Measurements from ENCODE around the gene RRH.

Gene RRH

DNA sequence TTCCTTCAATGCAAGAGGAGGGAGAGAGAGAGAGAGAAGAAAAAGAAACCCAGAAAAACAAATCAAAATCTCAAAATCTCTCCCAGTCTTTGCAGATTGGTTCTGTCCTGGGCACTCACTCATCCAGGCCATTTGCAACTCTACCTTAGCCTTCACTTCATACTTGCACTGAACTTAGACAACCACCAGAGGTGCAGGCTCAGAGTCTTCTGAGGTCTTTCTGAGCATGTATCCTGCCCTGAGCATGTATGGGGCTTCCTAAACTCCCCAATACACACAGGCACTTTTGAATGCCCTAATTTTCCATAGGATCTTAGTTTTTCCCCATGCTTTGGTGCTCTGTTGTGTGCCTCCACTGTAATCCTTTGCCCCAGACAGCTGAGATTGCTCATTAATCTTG is 28.9 kb upstream of the RRH start:
- TF ChIP-seq, protein P1, sequence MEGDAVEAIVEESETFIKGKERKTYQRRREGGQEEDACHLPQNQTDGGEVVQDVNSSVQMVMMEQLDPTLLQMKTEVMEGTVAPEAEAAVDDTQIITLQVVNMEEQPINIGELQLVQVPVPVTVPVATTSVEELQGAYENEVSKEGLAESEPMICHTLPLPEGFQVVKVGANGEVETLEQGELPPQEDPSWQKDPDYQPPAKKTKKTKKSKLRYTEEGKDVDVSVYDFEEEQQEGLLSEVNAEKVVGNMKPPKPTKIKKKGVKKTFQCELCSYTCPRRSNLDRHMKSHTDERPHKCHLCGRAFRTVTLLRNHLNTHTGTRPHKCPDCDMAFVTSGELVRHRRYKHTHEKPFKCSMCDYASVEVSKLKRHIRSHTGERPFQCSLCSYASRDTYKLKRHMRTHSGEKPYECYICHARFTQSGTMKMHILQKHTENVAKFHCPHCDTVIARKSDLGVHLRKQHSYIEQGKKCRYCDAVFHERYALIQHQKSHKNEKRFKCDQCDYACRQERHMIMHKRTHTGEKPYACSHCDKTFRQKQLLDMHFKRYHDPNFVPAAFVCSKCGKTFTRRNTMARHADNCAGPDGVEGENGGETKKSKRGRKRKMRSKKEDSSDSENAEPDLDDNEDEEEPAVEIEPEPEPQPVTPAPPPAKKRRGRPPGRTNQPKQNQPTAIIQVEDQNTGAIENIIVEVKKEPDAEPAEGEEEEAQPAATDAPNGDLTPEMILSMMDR (IDR thresholded peaks at IDR 0.05): no peak
- no peaks in the 10 kb centered on the region for H3K27me3 ChIP-seq (ENCODE audit: control insufficient read depth, insufficient read depth, low read length)
- no peak overlapping the region for H3K4me2 ChIP-seq (ENCODE audit: low read length)
- no peaks in the 10 kb centered on the region for H3K9me3 ChIP-seq (ENCODE audit: control insufficient read depth, low read length)
- no peaks in the 10 kb centered on the region for H3K4me1 ChIP-seq
- no peak overlapping the region for H3K4me3 ChIP-seq (ENCODE audit: low read depth, low read length)
- H3K79me2 ChIP-seq: no peaks in the 10 kb centered on the region
- H3K9ac ChIP-seq: no peak overlapping the region
- no peak overlapping the region for H3K27ac ChIP-seq
- no peak overlapping the region for H2AFZ ChIP-seq
- no peaks in the 10 kb centered on the region for H3K36me3 ChIP-seq (ENCODE audit: control insufficient read depth, insufficient read depth, low read length)

DNA sequence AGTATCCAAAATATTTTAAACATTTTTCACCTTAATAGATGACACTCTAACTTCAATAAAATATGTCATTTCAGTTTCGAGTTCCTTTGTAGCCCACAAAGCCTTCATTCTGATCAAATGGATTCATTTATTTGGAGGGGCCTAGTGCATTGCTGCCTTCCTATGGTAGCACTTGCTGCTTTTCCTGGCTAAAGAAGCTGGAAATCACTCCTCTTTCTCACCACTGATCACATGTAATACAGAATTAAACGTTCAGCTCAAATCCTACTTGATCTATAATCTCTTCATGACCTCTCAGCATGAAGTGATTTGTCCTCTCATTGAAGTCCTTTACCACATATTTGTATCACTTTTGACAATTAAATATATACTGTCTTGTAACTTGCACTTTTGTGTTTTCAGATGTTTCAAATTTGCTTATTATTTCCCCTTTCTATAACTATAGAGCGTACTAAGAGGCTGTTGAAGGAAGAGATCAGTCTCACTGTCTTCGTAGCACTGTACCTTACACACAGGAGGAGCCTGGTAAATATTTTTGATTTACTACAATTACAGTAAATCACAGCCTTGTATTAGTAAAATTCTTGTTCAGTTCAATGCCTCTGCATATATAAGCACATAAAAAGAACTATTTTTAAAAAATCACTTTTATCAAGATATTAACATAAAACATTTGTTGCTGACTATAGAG is 26.5 kb upstream of the RRH start:
- Histone ChIP-seq H3K27ac (peak overlapping the region; percentile 29), H3K79me2 (no peaks in the 10 kb centered on the region), H3K4me1 (no peaks in the 10 kb centered on the region), H3K4me2 (ENCODE audit: low read length) (no peak overlapping the region), H3K36me3 (ENCODE audit: control insufficient read depth, insufficient read depth, low read length) (no peaks in the 10 kb centered on the region), H3K4me3 (ENCODE audit: low read depth, low read length) (peak overlapping the region; percentile 7), H3K27me3 (ENCODE audit: control insufficient read depth, insufficient read depth, low read length) (no peaks in the 10 kb centered on the region), H3K9me3 (ENCODE audit: control insufficient read depth, low read length) (no peaks in the 10 kb centered on the region), H2AFZ (no peak overlapping the region), H3K9ac (no peak overlapping the region)
- TF ChIP-seq, protein P1 (IDR thresholded peaks at IDR 0.05): no peak

DNA sequence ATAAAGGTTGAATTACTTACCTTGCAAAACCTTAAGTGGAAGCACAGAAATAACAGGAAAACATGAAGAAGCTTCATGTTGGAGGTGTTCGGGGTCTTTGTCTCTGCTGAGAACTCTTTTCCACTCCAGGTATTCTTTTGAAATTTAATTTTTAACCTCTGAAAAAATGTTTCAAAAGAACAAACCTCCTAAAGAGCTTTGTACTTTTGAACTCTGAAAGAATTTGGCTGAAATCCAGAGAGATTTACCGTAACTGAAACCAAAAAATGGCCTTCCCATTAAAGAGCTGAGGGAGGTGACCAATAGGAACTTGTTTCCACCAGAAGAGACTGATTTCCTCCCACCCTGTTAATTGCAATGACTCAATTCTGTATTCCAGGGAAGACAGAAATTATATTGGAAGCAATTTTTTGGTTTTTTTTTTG is 25.9 kb upstream of the RRH start, which contains the start of gene CFI:
Gene CFI, minus strand, starts transcription at position 105 of the 425 bp plus-strand sequence. Its CDS starts 28 bp downstream, at position 77.
- no peaks in the 10 kb centered on the region for H3K9me3 ChIP-seq (ENCODE audit: control insufficient read depth, low read length)
- TF ChIP-seq, protein P1 (IDR thresholded peaks at IDR 0.05): no peak
- H2AFZ ChIP-seq: no peak within 1 kb of the TSS
- H3K9ac ChIP-seq: no peak within 1 kb of the TSS
- peak within 1 kb of the TSS; percentile 29 for H3K27ac ChIP-seq
- no peak within 1 kb of the TSS for H3K4me2 ChIP-seq (ENCODE audit: low read length)
- no peaks in the 10 kb centered on the region for H3K27me3 ChIP-seq (ENCODE audit: control insufficient read depth, insufficient read depth, low read length)
- H3K4me1 ChIP-seq: no peaks in the 10 kb centered on the region
- no peaks in the 10 kb centered on the region for H3K36me3 ChIP-seq (ENCODE audit: control insufficient read depth, insufficient read depth, low read length)
- H3K4me3 ChIP-seq (ENCODE audit: low read depth, low read length): peak within 1 kb of the TSS; percentile 7
- H3K79me2 ChIP-seq: no peaks in the 10 kb centered on the region

DNA sequence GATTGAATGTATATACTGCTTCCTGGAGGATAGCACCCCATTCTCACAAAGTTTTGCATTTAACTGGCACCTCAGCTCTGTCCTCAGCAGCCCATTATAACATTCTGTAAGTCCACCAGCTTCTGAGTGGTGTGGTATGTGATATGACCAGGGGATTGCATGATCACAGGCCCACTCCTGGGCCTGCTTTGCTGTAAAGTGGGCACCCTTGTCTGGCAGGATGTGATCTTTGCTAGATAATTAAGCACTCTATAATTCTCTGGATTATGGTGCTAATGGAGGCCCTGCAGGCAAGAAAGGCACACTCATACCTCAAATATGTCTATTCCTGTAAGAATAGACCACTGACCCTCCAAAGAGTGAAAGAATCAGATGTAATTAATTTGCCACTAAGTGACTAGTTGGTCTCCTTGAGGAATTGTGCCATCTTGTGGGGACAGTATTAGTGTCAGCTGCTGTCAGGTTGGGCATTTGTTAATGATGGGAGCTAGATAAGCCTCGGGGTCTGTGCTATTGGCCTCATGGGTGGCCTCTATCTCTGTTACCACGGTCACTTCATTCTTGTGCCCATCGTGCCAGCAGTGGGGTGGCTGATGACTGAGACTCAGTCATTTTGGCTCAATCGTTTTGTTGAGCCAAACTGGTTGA is 23.7 kb upstream of the RRH start:
- H3K4me2 ChIP-seq (ENCODE audit: low read length): no peak overlapping the region
- no peaks in the 10 kb centered on the region for H3K9me3 ChIP-seq (ENCODE audit: control insufficient read depth, low read length)
- TF ChIP-seq, protein P1 (IDR thresholded peaks at IDR 0.05): peak; percentile 27
- H3K27ac ChIP-seq: no peak overlapping the region
- no peaks in the 10 kb centered on the region for H3K27me3 ChIP-seq (ENCODE audit: control insufficient read depth, insufficient read depth, low read length)
- no peak overlapping the region for H3K9ac ChIP-seq
- no peaks in the 10 kb centered on the region for H3K79me2 ChIP-seq
- no peak overlapping the region for H3K4me3 ChIP-seq (ENCODE audit: low read depth, low read length)
- no peak overlapping the region for H2AFZ ChIP-seq
- H3K36me3 ChIP-seq (ENCODE audit: control insufficient read depth, insufficient read depth, low read length): no peaks in the 10 kb centered on the region
- H3K4me1 ChIP-seq: no peaks in the 10 kb centered on the region
